Measurements from ENCODE around the gene CTNNBL1. TPM values are rescaled to one million over a fixed set of nuclear protein-coding genes. Genes with fewer than 3 reads are reported as not detected.

Gene CTNNBL1
- total and polyA plus RNA-seq, 7 experiments from 2014 or later, result 41.7 to 93.4 (median 56.4) TPM

DNA sequence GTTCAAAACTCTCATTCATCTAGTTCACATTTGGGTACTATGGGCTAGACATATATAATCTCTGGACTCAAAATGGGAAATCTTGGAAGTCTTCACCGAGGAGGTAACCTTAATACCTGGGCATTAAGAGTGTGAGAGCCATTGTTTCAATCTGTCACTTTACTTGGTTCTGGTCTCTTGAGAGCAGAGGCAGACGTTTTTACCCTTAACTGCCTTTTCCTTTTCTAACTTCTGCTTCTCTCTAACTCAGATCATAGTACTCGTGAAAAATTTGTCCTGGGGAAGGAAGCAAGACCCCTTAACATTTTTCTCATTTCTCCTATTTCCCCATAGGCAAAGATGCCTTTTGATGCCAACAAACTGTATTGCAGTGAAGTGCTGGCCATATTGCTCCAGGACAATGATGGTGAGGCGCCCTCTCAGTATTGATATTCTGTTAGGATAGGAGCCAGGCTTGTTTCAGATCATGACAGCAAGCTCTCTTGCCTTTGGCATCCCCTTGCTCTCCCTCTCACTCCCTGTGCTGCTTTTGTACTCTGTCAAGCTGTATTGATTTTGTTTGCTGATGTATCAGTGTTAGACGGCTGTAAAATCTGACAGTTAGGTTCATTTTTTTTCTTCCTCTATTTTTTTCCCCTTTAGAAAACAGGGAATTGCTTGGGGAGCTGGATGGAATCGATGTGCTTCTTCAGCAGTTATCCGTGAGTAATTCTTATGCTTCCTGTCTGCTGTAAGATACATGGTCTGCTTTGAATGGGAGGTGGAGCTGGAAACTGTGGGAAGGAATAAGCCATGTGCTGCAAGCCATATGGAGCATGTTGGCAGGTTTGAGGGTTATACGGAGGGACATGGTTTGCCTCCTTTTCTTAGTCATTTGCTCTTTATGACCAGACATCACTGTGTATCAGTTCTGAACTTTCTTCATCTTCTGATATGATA is 83.5 kb downstream of the CTNNBL1 start:
- intact Hi-C loops (cut with micrococcal nuclease), result no loop called here
- CTCF ChIA-PET, result no interaction called here
- Histone ChIP-seq H3K36me3 (ENCODE audit: control insufficient read depth in 2 of 3, insufficient read depth in 3 of 3, low read length in 3 of 3) (peaks cover 0 to 48% (median 0%) of the 10 kb centered on the region in 3 experiments), H3K9me3 (ENCODE audit: control insufficient read depth in 2 of 3, low read length in 3 of 3) (no peaks in the 10 kb centered on the region), H3K27me3 (ENCODE audit: control insufficient read depth in 2 of 2, insufficient read depth in 2 of 2, low read length in 2 of 2) (no peaks in the 10 kb centered on the region), H3K27ac (ENCODE audit: low read depth, low read length) (no peak overlapping the region), H3K4me3 (ENCODE audit: low read length) (no peak overlapping the region), H3K4me1 (ENCODE audit: control insufficient read depth in 2 of 2, insufficient read depth in 2 of 2, low read length in 2 of 2) (no peaks in the 10 kb centered on the region)
- no peaks in the 10 kb centered on the region for H3K9me3 Mint-ChIP-seq
- H3K4me3 Mint-ChIP-seq, result no peak overlapping the region
- DNase-seq, result no peak
- ATAC-seq, result no peak
- H3K27me3 Mint-ChIP-seq, result no peaks in the 10 kb centered on the region
- peaks cover 0 to 8% (median 0%) of the 10 kb centered on the region in 7 donors for H3K4me1 Mint-ChIP-seq
- H3K27ac Mint-ChIP-seq, result no peak overlapping the region
- POLR2A ChIA-PET, result interaction anchor here (0.9 kb wide), 1 partner anchor 13 kb away, joined by 3 read pairs; no protein-coding TSS in a partner anchor
- H3K36me3 Mint-ChIP-seq, result peaks cover 21 to 64% (median 38%) of the 10 kb centered on the region in 5 donors

DNA sequence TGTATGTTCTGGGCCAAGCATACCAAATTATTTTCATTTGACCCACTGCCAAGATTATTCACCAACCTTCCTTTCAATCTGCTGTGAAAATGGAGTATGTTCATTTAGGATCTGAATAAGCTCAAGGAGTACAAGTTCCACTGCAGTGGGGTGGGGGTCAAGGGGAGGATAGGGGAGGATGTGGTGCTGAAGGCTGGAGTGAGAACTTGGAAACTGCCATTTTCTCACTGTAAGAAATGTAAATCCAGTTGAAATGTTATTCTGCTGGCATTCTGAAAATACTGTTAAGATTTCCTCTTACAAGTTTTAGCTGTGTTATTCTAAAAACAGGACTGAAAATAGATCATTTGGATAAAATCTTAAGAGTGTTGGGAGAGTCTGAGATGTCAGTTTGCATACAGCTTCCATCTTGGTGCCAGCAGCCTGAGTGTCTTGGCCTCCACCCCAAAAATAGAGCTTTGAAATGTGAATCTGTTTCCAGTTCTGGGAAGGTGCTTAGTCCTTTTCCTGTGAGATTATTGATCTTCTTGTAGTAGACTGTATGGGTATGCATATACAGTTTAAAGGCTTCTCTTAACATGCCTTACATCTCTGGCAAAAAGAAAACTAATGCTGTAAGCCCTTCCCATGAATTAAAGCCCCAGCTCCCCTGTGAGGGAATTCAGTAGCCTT is 84.3 kb downstream of the CTNNBL1 start:
- CTCF ChIA-PET, result no interaction called here
- DNase-seq (no peak), ATAC-seq (no peak)
- no peaks in the 10 kb centered on the region for H3K9me3 Mint-ChIP-seq
- H3K4me3 Mint-ChIP-seq, result no peak overlapping the region
- intact Hi-C loops (cut with micrococcal nuclease), result no loop called here
- peaks cover 0 to 8% (median 0%) of the 10 kb centered on the region in 7 donors for H3K4me1 Mint-ChIP-seq
- Histone ChIP-seq H3K27ac (ENCODE audit: low read depth, low read length) (no peak overlapping the region), H3K4me1 (ENCODE audit: control insufficient read depth in 2 of 2, insufficient read depth in 2 of 2, low read length in 2 of 2) (no peaks in the 10 kb centered on the region), H3K9me3 (ENCODE audit: control insufficient read depth in 2 of 3, low read length in 3 of 3) (no peaks in the 10 kb centered on the region), H3K27me3 (ENCODE audit: control insufficient read depth in 2 of 2, insufficient read depth in 2 of 2, low read length in 2 of 2) (no peaks in the 10 kb centered on the region), H3K4me3 (ENCODE audit: low read length) (no peak overlapping the region), H3K36me3 (ENCODE audit: control insufficient read depth in 2 of 3, insufficient read depth in 3 of 3, low read length in 3 of 3) (peaks cover 0 to 43% (median 0%) of the 10 kb centered on the region in 3 experiments)
- POLR2A ChIA-PET, result interaction anchor here (0.9 kb wide), 1 partner anchor 12 kb away, joined by 3 read pairs; no protein-coding TSS in a partner anchor
- H3K27ac Mint-ChIP-seq, result no peak overlapping the region
- H3K36me3 Mint-ChIP-seq, result peaks cover 21 to 62% (median 41%) of the 10 kb centered on the region in 5 donors
- H3K27me3 Mint-ChIP-seq, result no peaks in the 10 kb centered on the region

DNA sequence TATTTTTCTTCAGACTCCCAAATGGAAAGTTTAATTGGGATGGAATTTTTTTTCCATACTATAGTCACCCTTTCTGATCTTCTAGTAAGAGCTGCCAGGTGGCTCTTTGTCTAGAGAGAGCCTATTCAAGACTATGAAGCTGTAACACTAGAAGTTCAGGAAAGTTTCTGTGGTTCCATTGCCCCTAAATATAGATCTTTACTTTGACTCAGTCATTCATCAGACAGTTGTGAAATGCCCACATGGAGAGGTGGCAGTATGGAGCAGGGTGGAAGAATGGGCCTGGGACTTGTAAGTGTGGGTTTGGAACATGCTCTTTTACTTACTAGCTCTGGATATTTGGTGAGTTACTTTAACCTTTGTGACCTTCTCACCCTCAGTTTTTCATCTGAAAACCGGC is 87.8 kb downstream of the CTNNBL1 start:
- Mint-ChIP-seq H3K4me1 (peaks cover 0 to 5% (median 0%) of the 10 kb centered on the region in 7 donors), H3K27ac (no peak overlapping the region), H3K4me3 (no peak overlapping the region), H3K27me3 (no peaks in the 10 kb centered on the region), H3K36me3 (peaks cover 24 to 77% (median 63%) of the 10 kb centered on the region in 5 donors), H3K9me3 (no peaks in the 10 kb centered on the region)
- intact Hi-C loops (cut with micrococcal nuclease), result no loop called here
- no peaks in the 10 kb centered on the region for H3K4me1 ChIP-seq (ENCODE audit: control insufficient read depth in 2 of 2, insufficient read depth in 2 of 2, low read length in 2 of 2)
- ATAC-seq, result no peak
- H3K27me3 ChIP-seq (ENCODE audit: control insufficient read depth in 2 of 2, insufficient read depth in 2 of 2, low read length in 2 of 2), result no peaks in the 10 kb centered on the region
- H3K9me3 ChIP-seq (ENCODE audit: control insufficient read depth in 2 of 3, low read length in 3 of 3), result no peaks in the 10 kb centered on the region
- H3K36me3 ChIP-seq (ENCODE audit: control insufficient read depth in 2 of 3, insufficient read depth in 3 of 3, low read length in 3 of 3), result peaks cover 0 to 47% (median 0%) of the 10 kb centered on the region in 3 experiments
- CTCF ChIA-PET, result no interaction called here
- no peak for DNase-seq
- POLR2A ChIA-PET, result no interaction called here
- H3K27ac ChIP-seq (ENCODE audit: low read depth, low read length), result no peak overlapping the region
- H3K4me3 ChIP-seq (ENCODE audit: low read length), result no peak overlapping the region

DNA sequence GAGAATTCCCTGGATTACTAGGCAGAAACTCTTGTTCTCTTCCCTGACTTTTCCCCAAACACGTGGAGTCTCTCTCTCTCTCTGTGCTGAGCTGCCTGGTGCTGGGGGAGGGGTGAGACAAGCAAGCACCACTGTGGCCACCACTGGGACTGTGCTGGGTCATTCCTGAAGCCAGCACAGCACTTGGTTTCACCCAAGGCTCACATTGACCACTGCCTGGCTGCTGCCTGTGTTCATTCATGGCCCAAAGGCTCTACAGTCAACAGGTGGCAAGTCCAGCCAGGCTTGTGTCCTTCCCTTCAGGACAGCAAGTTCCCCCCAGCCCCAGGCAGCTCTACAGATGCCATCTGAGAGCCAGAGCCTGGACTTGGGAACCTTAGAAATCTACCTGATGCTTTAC is 92.2 kb downstream of the CTNNBL1 start:
- Mint-ChIP-seq H3K27me3 (no peaks in the 10 kb centered on the region), H3K4me1 (peaks cover 0 to 5% (median 0%) of the 10 kb centered on the region in 7 donors), H3K27ac (no peak overlapping the region), H3K4me3 (no peak overlapping the region), H3K36me3 (peaks cover 22 to 87% (median 79%) of the 10 kb centered on the region in 5 donors), H3K9me3 (peaks cover 0 to 9% (median 1%) of the 10 kb centered on the region in 11 donors)
- Histone ChIP-seq H3K9me3 (ENCODE audit: control insufficient read depth in 2 of 3, low read length in 3 of 3) (no peaks in the 10 kb centered on the region), H3K36me3 (ENCODE audit: control insufficient read depth in 2 of 3, insufficient read depth in 3 of 3, low read length in 3 of 3) (peaks cover 3 to 54% (median 4%) of the 10 kb centered on the region in 3 experiments), H3K4me1 (ENCODE audit: control insufficient read depth in 2 of 2, insufficient read depth in 2 of 2, low read length in 2 of 2) (no peaks in the 10 kb centered on the region), H3K27me3 (ENCODE audit: control insufficient read depth in 2 of 2, insufficient read depth in 2 of 2, low read length in 2 of 2) (no peaks in the 10 kb centered on the region), H3K4me3 (ENCODE audit: low read length) (no peak overlapping the region), H3K27ac (ENCODE audit: low read depth, low read length) (no peak overlapping the region)
- CTCF ChIA-PET, result no interaction called here
- ATAC-seq, result no peak
- POLR2A ChIA-PET, result interaction anchor here (0.6 kb wide), 1 partner anchor 8 kb away, joined by 4 read pairs; no protein-coding TSS in a partner anchor
- no peak for DNase-seq
- intact Hi-C loops (cut with micrococcal nuclease), result no loop called here

DNA sequence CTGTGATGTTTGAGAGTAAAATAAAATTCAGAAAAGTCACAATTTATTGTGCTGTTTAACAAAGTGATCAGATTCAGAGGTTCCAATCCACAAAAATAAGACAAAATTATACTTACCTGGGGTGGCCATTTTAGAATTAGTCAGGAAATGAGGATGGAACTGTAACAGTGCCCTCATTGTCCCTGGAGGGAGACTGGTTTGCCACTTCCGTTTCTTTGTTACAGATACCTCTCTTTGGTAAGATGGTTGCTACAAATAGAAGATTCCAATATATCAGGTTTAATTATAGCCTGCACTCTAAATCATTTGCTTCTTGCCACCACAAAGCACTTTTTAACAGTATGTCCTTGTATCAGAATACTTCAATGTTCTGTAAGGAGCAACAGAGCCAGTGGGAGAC is 95.6 kb downstream of the CTNNBL1 start:
- no peaks in the 10 kb centered on the region for H3K9me3 ChIP-seq (ENCODE audit: control insufficient read depth in 2 of 3, low read length in 3 of 3)
- H3K4me3 ChIP-seq (ENCODE audit: low read length), result no peak overlapping the region
- POLR2A ChIA-PET, result interaction anchor here (1.6 kb wide), 1 partner anchor 12 kb away, joined by 3 read pairs; no protein-coding TSS in a partner anchor
- CTCF ChIA-PET, result no interaction called here
- ATAC-seq (no peak), DNase-seq (no peak)
- H3K4me1 ChIP-seq (ENCODE audit: control insufficient read depth in 2 of 2, insufficient read depth in 2 of 2, low read length in 2 of 2), result no peaks in the 10 kb centered on the region
- no peak overlapping the region for H3K27ac ChIP-seq (ENCODE audit: low read depth, low read length)
- H3K27ac Mint-ChIP-seq, result no peak overlapping the region
- peaks cover 0 to 5% (median 0%) of the 10 kb centered on the region in 7 donors for H3K4me1 Mint-ChIP-seq
- H3K4me3 Mint-ChIP-seq, result no peak overlapping the region
- intact Hi-C loops (cut with micrococcal nuclease), result no loop called here
- no peaks in the 10 kb centered on the region for H3K27me3 Mint-ChIP-seq
- H3K36me3 Mint-ChIP-seq, result peaks cover 27 to 82% (median 71%) of the 10 kb centered on the region in 5 donors
- H3K36me3 ChIP-seq (ENCODE audit: control insufficient read depth in 2 of 3, insufficient read depth in 3 of 3, low read length in 3 of 3), result peaks cover 3 to 49% (median 4%) of the 10 kb centered on the region in 3 experiments
- H3K9me3 Mint-ChIP-seq, result peaks cover 0 to 22% (median 10%) of the 10 kb centered on the region in 11 donors
- H3K27me3 ChIP-seq (ENCODE audit: control insufficient read depth in 2 of 2, insufficient read depth in 2 of 2, low read length in 2 of 2), result no peaks in the 10 kb centered on the region

DNA sequence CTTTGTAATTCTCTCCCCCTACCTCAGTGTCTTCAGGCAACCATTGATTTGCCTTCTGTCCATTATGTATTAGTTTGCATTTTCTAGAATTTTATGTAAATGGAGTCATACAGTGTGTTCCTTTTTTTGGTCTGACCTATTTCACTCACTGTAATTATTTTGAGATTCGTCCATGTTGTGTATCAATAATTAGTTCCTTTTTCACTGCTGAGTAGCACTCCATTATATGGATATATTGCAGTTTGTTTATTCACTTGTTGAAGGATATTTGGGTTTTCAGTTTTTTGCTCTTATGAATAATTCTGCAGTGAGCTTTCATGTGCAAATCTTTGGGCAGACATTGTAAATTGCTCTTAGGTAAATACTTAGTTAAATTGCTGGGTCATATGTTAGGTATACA is 97.1 kb downstream of the CTNNBL1 start:
- Mint-ChIP-seq H3K27me3 (no peaks in the 10 kb centered on the region), H3K36me3 (peaks cover 29 to 79% (median 63%) of the 10 kb centered on the region in 5 donors), H3K9me3 (peaks cover 0 to 22% (median 10%) of the 10 kb centered on the region in 11 donors), H3K4me3 (no peak overlapping the region), H3K27ac (no peak overlapping the region), H3K4me1 (peaks cover 0 to 3% (median 0%) of the 10 kb centered on the region in 7 donors)
- ChIA-PET POLR2A (interaction anchor here (1.6 kb wide), 1 partner anchor 13 kb away, joined by 3 read pairs; no protein-coding TSS in a partner anchor), CTCF (interaction anchor here (0.5 kb wide), 1 partner anchor 302 kb away, joined by 3 read pairs; no protein-coding TSS in a partner anchor)
- H3K36me3 ChIP-seq (ENCODE audit: control insufficient read depth in 2 of 3, insufficient read depth in 3 of 3, low read length in 3 of 3), result peaks cover 3 to 51% (median 4%) of the 10 kb centered on the region in 3 experiments
- H3K27ac ChIP-seq (ENCODE audit: low read depth, low read length), result no peak overlapping the region
- no peaks in the 10 kb centered on the region for H3K4me1 ChIP-seq (ENCODE audit: control insufficient read depth in 2 of 2, insufficient read depth in 2 of 2, low read length in 2 of 2)
- ATAC-seq (no peak), DNase-seq (no peak)
- H3K4me3 ChIP-seq (ENCODE audit: low read length), result no peak overlapping the region
- H3K27me3 ChIP-seq (ENCODE audit: control insufficient read depth in 2 of 2, insufficient read depth in 2 of 2, low read length in 2 of 2), result no peaks in the 10 kb centered on the region
- no peaks in the 10 kb centered on the region for H3K9me3 ChIP-seq (ENCODE audit: control insufficient read depth in 2 of 3, low read length in 3 of 3)
- intact Hi-C loops (cut with micrococcal nuclease), result no loop called here

Measured in naive thymus-derived CD4-positive, alpha-beta T cell (primary cell).